ENCODE results near the gene PLEKHO2. TPM values are rescaled to one million over a fixed set of nuclear protein-coding genes. Genes with fewer than 3 reads are reported as not detected.

The PLEKHO2 gene
- total and polyA plus RNA-seq, 2 of the 13 experiments (the other 11 are each of a cell fraction or from before 2014, with no cell fraction given): 3.8 to 4.8 TPM

GRCh38 chr15:64891561-64891960 lies 49.8 kb downstream of the PLEKHO2 start:
- intact Hi-C loops (cut with micrococcal nuclease; ENCODE audit: unreplicated experiment) (loop anchor here (5.0 kb wide), 1 partner anchor 159 kb away; no protein-coding TSS in a partner anchor), in situ Hi-C loops (cut with HindIII; ENCODE audit: extremely low pct_ligation_motif_present, low pct_unique_long_range_greater_than_20kb) (no loop called here)
- BruUV-seq (replicated peaks): no TSS peak
- no peak overlapping the region for H3K9ac ChIP-seq (ENCODE audit: insufficient read depth, low read depth, low read length)
- no peak overlapping the region for H3K27ac ChIP-seq (ENCODE audit: extremely low read length, insufficient read depth, low read length)
- FAIRE-seq: no peak
- no peak overlapping the region for H2AFZ ChIP-seq (ENCODE audit: low read length)
- DNase-seq (ENCODE audit: low spot score): no peak
- H3K4me2 ChIP-seq (ENCODE audit: low read depth, low read length): no peak overlapping the region
- peaks cover 46% of the 10 kb centered on the region for H3K4me1 ChIP-seq (ENCODE audit: insufficient read depth, low read length)
- H3K9me3 ChIP-seq (ENCODE audit: low read length): no peaks in the 10 kb centered on the region
- TF ChIP-seq STAT5B (CRISPR knock-in tag; IDR thresholded peaks at IDR 0.05) (no peak), SIX1 (CRISPR knock-in tag; IDR thresholded peaks at IDR 0.05; ENCODE audit: borderline replicate concordance) (no peak), ZNF235 (CRISPR knock-in tag; IDR thresholded peaks at IDR 0.05; ENCODE audit: borderline replicate concordance) (no peak), CBX5 (CRISPR knock-in tag; IDR thresholded peaks at IDR 0.05; ENCODE audit: borderline replicate concordance) (no peak)
- H3K27me3 ChIP-seq (ENCODE audit: control insufficient read depth in 1 of 2, insufficient read depth in 2 of 2, low read length in 2 of 2): peaks cover 0 to 9% of the 10 kb centered on the region in 2 experiments; a peak in 1 of 5 replicates
- ChIA-PET POLR2A (no interaction called here), CTCF (ENCODE audit: low intra/inter-chr PET ratio, low total read pairs) (no interaction called here)
- H3K4me3 ChIP-seq (replicated peaks in 1 of 3; ENCODE audit: insufficient read depth in 1 of 3, low read depth in 2 of 3, low read length in 3 of 3): no peak overlapping the region
- no peaks in the 10 kb centered on the region for H4K20me1 ChIP-seq (ENCODE audit: insufficient read depth, low read length)
- no peaks in the 10 kb centered on the region for H3K79me2 ChIP-seq (ENCODE audit: insufficient read depth, low read length)
- ATAC-seq: no peak
- no peaks in the 10 kb centered on the region for H3K36me3 ChIP-seq (replicated peaks in 1 of 2; ENCODE audit: control insufficient read depth in 1 of 2, insufficient read depth in 2 of 2, low read length in 2 of 2)

GRCh38 chr15:64892847-64893403 lies 51.2 kb downstream of the PLEKHO2 start:
- BruUV-seq (replicated peaks): no TSS peak
- Histone ChIP-seq H3K4me3 (replicated peaks in 1 of 3; ENCODE audit: insufficient read depth in 1 of 3, low read depth in 2 of 3, low read length in 3 of 3) (no peak overlapping the region), H2AFZ (ENCODE audit: low read length) (no peak overlapping the region), H3K36me3 (replicated peaks in 1 of 2; ENCODE audit: control insufficient read depth in 1 of 2, insufficient read depth in 2 of 2, low read length in 2 of 2) (no peaks in the 10 kb centered on the region), H3K4me1 (ENCODE audit: insufficient read depth, low read length) (peaks cover 60% of the 10 kb centered on the region), H3K27ac (ENCODE audit: extremely low read length, insufficient read depth, low read length) (no peak overlapping the region), H3K27me3 (ENCODE audit: control insufficient read depth in 1 of 2, insufficient read depth in 2 of 2, low read length in 2 of 2) (peaks cover 0 to 19% of the 10 kb centered on the region in 2 experiments; a peak in 2 of 5 replicates), H3K4me2 (ENCODE audit: low read depth, low read length) (no peak overlapping the region), H3K9ac (ENCODE audit: insufficient read depth, low read depth, low read length) (no peak overlapping the region), H3K9me3 (ENCODE audit: low read length) (no peaks in the 10 kb centered on the region), H3K79me2 (ENCODE audit: insufficient read depth, low read length) (no peaks in the 10 kb centered on the region), H4K20me1 (ENCODE audit: insufficient read depth, low read length) (no peaks in the 10 kb centered on the region)
- FAIRE-seq (no peak), DNase-seq (ENCODE audit: low spot score) (no peak), ATAC-seq (no peak)
- TF ChIP-seq ZNF274 (CRISPR knock-in tag; IDR thresholded peaks at IDR 0.05): no peak
- no peak for TF ChIP-seq CSRNP2 (CRISPR knock-in tag; conservative IDR thresholded peaks at IDR 0.05; ENCODE audit: low read depth)
- WGBS (ENCODE audit: low lambda C conversion rate): 77% methylated on average over 8 of the region's 8 CpGs
- intact Hi-C loops (cut with micrococcal nuclease; ENCODE audit: unreplicated experiment) (loop anchor here (5.0 kb wide), 1 partner anchor 161 kb away; no protein-coding TSS in a partner anchor), in situ Hi-C loops (cut with HindIII; ENCODE audit: extremely low pct_ligation_motif_present, low pct_unique_long_range_greater_than_20kb) (no loop called here)
- ChIA-PET CTCF (ENCODE audit: low intra/inter-chr PET ratio, low total read pairs) (no interaction called here), POLR2A (interaction anchor here (1.5 kb wide), 1 partner anchor 18 kb away, joined by 5 read pairs; no protein-coding TSS in a partner anchor)
